ENCODE measurements around the gene TEC.
"Not testable (repeated sequence)": the region's sequence is repeated elsewhere in the genome, so short reads cannot be mapped to it uniquely, and the experiment has no call there.

The TEC gene

GRCh38 chr4:48193921-48194468, 75.6 kb downstream of the TEC start:
- no peak for DNase-seq

GRCh38 chr4:48193096-48193836, 76.4 kb downstream of the TEC start:
- peak in 1 of 2 donors; percentile 6 for DNase-seq

GRCh38 chr4:48191758-48192157, 77.9 kb downstream of the TEC start:
- DNase-seq = no peak

- no peak for DNase-seq
These were observed 78.8 kb downstream of the TEC start for GRCh38 chr4:48190839-48191238.

GRCh38 chr4:48189731-48190130, 79.9 kb downstream of the TEC start:
- no peak for DNase-seq

GRCh38 chr4:48188390-48188789, 81.2 kb downstream of the TEC start:
- DNase-seq = no peak

- no peak for DNase-seq
These were observed 81.8 kb downstream of the TEC start for GRCh38 chr4:48187813-48188212.

- DNase-seq = not testable (repeated sequence)
These were observed 82.6 kb downstream of the TEC start for GRCh38 chr4:48187066-48187465.

GRCh38 chr4:48186394-48186793, 83.2 kb downstream of the TEC start:
- DNase-seq = not testable (repeated sequence)

GRCh38 chr4:48184882-48185281, 84.8 kb downstream of the TEC start:
- DNase-seq = no peak

- no peak for DNase-seq
These were observed 89.4 kb downstream of the TEC start for GRCh38 chr4:48180234-48180633.

- DNase-seq = no peak
These were observed 90.7 kb downstream of the TEC start for GRCh38 chr4:48178931-48179330.

- DNase-seq = no peak
These were observed 93.8 kb downstream of the TEC start for GRCh38 chr4:48175806-48176205.

GRCh38 chr4:48175328-48175727, 94.3 kb downstream of the TEC start:
- DNase-seq = no peak

GRCh38 chr4:48173056-48173991, 96.3 kb downstream of the TEC start:
- DNase-seq = no peak

GRCh38 chr4:48172651-48173050, 97.0 kb downstream of the TEC start:
- no peak for DNase-seq

- DNase-seq = no peak
These were observed 100.0 kb downstream of the TEC start for GRCh38 chr4:48169636-48170035.

GRCh38 chr4:48167538-48168263, 101.9 kb downstream of the TEC start:
- DNase-seq = no peak

GRCh38 chr4:48164561-48164960, 105.1 kb downstream of the TEC start:
- DNase-seq = not testable (repeated sequence)

GRCh38 chr4:48163746-48164145, 105.9 kb downstream of the TEC start:
- DNase-seq = no peak

- DNase-seq = no peak
These were observed 107.5 kb downstream of the TEC start for GRCh38 chr4:48162162-48162561.

- no peak for DNase-seq
These were observed 112.4 kb downstream of the TEC start for GRCh38 chr4:48157271-48157670.

GRCh38 chr4:48156423-48156822, 113.2 kb downstream of the TEC start:
- DNase-seq = no peak

Data from CD4-positive, alpha-beta T cell treated with Interleukin-4 for 1 hour (primary cell).